GM18858 (cell line): ENCODE results near the gene LRBA.

Experiments
- ATAC-seq: cut with Tn5 transposase; IDR thresholded peaks from one replicate; pipeline ENCODE4 v1.9.1; 2021; ENCODE audit not compliant: unreplicated experiment

LRBA gene

DNA sequence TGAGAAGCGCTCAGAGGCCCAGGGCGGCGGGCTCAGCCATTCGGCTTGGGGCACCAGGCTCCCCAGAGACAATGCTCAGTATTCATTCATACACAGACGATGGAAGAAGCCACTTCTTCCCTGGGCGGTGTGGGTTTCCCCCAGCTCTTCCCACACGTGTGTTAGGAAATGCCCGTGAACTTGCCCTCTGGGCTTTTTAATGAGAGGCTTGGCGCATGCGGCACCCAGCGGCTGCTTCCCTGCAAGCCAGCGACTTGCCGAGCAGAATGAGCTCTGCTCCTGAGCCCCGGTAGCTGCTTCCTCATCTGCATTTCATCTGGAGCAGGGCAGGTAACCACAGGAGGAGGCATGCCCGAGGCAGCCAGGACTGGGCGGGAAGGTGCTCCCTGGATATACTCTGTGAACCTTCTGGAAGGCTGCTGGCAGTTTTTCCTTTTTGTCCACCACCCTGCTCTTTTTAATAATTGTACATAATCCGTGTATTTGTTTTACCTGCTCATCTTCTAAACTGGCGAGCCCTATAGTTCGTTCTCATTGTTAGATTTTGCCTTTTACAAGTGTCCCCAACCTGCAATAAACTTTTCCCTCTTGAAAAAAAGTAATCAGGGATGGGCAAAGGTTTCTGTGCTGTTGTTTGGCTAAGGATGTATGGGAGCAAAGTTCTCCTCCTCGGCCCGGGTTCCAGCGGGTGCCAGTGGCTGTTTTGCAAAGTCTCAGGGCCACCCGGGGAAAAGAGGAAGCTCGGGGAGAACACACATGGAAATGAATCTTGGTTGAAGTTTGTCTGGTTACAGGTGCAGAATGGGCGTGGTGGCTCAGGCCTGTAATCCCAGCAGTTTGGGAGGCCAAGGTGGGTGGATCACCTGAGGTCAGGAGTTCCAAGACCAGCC, 758.0 kb downstream of the LRBA start:
- no peak for ATAC-seq

DNA sequence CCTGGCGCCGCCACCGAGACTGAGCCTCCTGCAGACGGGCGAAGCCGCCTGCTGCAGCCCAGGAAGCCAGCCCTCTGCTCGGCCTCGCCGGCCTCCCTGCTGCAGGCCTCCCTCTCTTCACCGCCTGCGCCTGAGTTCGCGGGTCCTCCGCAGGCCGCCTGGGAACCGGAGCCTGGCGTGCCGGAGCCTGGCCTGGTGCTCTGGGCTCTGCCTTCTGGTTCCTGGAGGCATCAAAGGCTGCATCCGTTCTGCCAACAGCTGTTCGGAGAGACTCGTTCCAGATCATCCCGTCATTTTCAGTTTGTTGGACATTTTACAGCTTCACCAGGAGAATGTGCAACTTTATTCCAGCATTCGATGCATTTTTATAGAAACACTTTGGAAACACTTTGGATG, 758.9 kb downstream of the LRBA start:
- no peak for ATAC-seq

DNA sequence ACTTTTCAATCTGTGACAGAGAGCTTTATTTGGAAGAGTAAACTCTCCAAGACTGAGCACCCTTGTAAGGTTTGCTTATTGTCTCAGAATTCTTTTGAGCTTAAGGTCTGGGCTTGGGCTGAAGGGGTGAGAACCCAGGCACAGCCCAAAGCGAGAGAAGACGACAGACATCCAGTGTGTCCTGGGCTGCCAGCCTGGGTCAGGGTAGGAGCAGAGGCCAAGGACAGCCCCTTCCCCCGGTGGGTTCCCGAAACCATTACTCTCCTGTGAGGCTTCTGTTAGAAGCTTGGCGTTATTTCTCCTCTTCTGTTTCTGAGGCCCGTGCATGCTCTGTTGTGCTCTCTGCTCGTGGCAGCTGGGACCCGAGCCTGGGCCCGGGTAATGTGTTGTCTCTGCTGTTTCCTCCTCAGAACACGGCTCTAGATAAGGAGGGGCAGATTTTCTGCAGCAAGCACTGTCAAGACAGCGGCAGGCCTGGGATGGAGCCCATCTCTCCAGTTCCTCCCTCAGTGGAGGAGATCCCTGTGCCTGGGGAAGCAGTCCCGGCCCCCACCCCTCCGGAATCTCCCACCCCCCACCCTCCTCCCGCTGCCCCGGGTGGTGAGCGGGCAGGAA, 759.4 kb downstream of the LRBA start:
- ATAC-seq, result no peak

- no peak for ATAC-seq
Observed at GRCh38 chr4:150253965-150254630, 761.0 kb downstream of the LRBA start.

DNA sequence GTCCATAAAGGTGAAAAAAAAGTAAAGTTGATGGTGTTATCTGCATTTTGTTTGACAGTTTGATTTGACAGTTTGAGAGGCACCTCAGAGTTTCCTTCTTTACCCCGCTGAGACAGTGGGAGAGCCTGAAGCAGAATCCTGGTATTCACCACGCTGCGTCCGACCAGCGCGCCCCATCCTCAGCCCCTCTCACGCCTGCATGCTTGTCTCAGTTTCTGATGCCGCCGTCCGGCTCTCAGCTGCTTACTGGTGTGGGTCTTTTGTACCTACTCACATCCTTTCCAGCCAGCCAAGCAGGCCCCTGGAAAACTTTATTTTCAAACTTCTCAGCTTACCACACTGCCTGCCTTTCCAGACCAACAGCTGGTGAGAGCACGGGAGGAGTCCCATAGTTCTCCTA, 761.7 kb downstream of the LRBA start:
- ATAC-seq, result no peak

DNA sequence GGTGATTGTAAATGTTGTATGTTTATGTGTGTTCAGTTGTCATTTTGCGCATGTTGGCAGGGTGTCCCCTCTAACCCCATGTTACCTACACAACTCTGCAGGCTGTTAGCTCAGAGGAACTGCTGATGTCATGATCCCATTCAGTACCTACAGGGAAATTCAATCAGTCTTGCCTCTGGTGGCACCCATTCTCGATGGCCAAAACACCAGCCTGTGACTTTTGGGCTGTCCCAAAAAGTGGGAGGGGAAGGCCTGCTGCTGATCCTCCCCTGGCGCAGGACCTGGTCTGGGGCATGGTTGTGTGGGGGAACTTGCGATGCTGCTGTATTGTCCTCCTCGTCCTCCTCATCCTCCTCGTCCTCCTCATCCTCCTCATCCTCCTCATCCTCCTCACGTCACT, 762.3 kb downstream of the LRBA start:
- ATAC-seq, result no peak

DNA sequence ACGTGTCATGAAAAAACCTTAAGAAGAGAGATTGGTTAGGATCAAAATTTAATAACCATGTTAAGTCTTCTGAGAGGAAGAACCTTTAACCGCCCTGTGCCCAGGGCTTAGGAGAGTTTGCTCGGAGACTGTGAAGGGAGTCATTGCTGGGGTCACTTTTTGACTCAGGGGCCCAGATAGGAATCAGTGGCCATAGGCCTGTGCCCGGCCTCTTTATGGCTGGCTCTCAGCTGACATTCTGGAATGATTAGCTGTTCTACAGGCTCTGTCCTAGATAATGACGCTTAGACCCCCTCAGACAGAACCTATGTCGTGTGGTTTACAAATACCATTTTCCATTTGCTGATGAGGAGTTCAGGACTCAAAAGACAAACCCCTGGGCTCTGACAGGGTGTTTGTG, 762.8 kb downstream of the LRBA start:
- no peak for ATAC-seq

DNA sequence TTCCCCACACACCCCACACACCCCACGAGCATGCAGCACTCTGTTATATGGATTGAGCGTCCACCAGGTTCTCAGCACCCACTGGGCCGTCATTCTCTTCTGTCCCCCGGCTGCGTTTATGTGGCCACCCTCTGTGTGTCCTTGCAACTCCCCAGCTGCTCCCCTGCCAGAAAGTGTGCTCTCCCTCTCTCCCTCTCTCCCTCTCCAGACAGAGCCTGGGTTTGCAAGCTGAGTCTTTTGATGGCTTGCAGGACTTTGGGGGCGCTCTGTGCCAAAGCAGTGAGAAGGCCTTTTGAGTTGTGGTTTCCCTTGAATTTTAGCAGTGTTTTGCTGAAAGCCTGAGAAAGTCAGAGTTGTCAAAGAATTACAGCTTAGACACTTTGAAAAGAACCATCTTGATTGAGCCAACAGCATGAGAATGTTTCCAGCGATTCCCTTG, 763.3 kb downstream of the LRBA start:
- no peak for ATAC-seq

DNA sequence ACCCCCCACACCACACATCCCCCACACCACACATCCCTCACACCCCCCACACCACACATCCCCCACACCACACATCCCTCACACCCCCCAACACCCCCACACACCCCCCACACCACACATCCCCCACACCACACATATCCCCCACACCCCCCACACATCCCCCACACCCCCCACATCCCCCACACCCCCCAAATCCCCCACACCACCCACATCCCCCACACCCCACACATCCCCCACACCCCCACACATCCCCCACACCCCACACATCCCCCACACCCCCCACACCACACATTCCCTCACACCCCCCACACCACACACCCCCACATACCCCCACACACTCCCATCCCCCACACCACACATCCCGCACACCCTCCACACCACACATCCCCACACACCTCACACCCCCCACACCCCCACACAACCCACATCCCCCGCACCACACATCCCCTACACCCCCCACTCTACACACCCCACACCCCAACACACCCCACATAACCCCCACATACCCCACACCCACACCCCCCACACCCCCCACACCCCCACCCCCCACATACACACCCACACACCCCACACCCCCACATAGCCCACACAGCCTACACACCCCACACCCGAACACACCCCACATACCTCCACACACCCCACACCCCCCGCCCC, 764.0 kb downstream of the LRBA start:
- no peak for ATAC-seq

DNA sequence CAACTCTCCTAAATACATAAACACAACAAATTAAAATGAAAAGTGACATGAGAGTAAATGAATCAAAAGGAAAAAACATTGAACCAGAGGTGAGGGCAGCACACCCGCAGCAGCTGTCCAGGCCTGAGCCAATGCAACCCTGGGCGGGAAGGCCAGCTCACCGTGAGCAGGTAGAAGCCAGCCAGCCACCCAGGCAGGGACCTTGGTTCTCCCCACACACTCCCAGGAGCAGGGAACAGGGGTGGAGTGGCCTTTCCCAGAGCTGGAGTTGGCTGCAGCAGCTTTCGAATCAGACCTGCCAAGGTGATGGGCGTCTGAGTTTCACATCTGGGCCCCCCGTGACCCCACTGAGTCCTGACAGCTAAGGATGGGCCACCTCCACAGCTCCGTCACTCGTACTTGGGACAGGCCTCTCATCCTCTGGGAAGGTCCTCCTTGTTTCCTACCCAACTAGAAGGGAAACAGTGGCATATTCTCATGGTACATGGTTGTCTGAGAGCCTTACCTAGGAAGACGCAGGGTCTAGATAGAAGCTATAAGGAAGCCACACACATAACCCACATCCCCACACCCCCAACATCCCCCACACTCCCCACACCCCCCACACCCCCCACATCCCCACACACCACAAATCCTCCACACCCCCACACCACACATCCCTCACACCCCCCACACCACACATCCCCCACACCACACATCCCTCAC, 764.6 kb downstream of the LRBA start:
- ATAC-seq, result no peak

GRCh38 chr4:150248181-150248580, 766.9 kb downstream of the LRBA start:
- ATAC-seq, result no peak

DNA sequence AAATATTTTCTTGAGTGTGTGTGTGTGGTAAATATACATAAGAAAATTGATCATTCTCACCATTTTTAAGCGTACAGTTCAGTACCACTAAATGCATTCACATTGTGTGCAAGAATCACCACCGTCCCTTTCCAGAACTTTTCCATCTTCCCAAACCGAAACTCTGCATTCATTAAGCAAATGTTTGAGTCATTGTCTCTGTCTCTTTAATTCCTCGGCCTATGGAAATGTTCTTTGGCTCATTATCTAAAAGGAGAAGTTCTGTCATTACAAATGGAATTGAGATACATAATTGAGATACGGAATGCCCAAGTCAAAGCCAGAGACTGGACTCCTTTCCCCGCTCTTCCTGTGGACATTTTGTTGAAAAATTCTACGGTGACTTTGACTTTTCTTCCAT, 767.9 kb downstream of the LRBA start:
- no peak for ATAC-seq

GRCh38 chr4:150244600-150244999, 770.5 kb downstream of the LRBA start:
- no peak for ATAC-seq

GRCh38 chr4:150243932-150244331, 771.2 kb downstream of the LRBA start:
- ATAC-seq, result no peak

DNA sequence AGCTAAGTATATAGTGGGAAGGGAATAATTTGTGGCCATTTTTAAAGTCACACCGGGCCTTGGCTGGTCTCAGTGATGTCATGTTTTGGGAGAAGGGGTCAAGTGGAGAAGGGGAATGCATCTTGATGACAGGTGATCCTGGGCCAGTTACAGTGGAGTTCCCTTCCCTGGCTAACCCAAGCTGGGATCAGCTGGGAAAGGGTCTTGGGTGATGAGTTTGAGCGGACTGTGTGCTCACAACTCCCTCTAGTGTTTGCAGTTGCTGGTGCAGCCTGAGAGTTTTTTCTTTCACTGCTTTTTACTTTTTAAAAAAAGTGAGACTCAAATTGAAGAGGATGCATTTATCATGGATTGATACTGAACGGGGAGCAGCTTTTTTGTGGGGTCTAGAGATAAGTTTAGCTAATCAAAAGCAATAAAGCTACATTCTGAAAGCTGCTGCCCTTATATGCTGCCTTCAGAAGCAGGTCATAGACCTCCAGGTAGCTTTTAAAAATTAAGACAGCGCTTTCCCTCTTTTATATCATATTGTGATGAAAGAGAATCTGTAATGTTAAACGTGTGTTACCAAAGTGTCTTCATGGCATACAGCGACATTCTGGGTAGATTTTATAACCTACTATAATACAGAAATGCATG, 772.1 kb downstream of the LRBA start:
- no peak for ATAC-seq

- no peak for ATAC-seq
Observed at GRCh38 chr4:150240011-150240410, 775.1 kb downstream of the LRBA start.

DNA sequence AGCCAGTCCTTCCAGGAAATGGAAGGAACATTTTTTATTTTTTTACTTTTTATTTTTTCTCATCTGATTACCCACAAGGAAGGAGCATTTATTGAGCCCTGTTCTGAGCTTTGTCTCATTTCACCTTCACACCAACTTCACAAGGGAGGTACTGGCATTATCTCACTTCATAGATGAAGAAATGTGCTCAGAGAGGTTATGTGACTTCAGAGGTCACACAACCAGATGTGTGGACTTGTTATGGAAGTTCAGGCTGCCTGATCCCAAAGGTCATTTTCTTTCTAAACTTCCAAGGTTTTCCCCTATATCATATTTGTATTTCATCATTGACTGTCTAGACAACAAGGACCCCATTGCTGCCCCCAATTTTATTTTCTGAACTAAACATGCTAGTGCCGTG, 776.5 kb downstream of the LRBA start:
- no peak for ATAC-seq

GRCh38 chr4:150237110-150237872, 777.8 kb downstream of the LRBA start:
- ATAC-seq, result no peak

DNA sequence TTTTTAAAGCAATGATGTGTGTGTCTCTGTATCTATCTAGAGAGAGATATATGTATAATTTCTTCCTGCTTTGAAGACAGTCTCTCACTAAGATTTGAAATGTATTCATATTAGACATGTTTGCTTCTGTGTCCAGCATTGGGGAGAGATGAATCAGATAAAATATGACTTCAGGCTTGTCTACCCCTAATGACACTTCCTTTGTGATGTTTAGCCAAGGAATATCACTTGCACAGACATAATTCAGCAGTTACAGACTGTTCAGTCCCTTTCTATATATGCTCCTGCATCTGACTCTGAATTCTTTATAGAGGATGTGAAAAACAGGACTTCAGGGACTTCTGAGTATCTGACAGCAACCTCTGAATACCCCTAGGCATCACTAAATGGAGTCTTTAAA, 778.5 kb downstream of the LRBA start:
- no peak for ATAC-seq

GRCh38 chr4:150235808-150236271, 779.2 kb downstream of the LRBA start:
- no peak for ATAC-seq
